ENCODE data around the gene DNER. TPM values are rescaled to one million over a fixed set of nuclear protein-coding genes. Genes with fewer than 3 reads are reported as not detected.

DNER gene
- total RNA-seq, 2 experiments from 2014 or later: not detected

DNA sequence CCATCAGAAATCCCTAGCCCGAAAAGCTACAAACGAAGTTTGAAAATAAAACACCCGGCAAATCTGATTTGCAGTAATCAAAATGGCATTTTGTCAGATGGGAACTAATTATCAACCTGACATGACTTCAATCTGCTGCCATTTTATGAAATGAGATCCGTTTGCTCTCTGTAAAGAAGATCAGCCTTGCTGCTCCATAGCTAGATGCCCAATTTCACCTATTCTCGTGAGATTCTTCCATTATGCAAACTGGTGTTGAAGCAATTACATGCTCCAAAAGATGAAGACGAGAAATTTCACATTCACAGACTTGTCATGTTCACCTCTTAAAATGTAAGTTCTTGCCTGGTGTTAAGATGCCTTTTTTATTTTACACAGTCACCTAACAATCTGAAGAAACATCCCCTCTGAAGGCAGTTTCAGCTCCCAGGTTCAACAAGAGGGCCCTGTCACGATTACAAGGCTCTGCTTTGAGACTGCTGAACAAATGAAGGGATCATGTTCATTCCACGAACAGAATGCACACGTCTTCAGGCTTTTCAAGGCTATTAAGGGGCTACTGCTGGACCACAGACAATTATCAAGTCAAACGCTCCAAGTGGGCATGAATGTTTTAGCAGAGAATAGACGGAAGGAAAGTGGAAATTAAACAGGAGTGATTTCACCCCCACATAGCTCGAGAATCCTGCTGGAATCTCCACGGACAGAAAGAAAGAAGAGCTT, 270.6 kb downstream of the DNER start:
- Mint-ChIP-seq H3K27ac (no peak overlapping the region), H3K4me3 (no peak overlapping the region), H3K36me3 (ENCODE audit: low read depth) (no peaks in the 10 kb centered on the region), H3K27me3 (peaks cover 2% of the 10 kb centered on the region), H3K4me1 (ENCODE audit: low read depth) (no peaks in the 10 kb centered on the region), H3K9me3 (no peaks in the 10 kb centered on the region)
- intact Hi-C loops (cut with micrococcal nuclease): no loop called here
- DNase-seq (no peak), ATAC-seq (no peak)
- ChIA-PET POLR2A (no interaction called here), CTCF (no interaction called here)
- TF ChIP-seq, protein P1, sequence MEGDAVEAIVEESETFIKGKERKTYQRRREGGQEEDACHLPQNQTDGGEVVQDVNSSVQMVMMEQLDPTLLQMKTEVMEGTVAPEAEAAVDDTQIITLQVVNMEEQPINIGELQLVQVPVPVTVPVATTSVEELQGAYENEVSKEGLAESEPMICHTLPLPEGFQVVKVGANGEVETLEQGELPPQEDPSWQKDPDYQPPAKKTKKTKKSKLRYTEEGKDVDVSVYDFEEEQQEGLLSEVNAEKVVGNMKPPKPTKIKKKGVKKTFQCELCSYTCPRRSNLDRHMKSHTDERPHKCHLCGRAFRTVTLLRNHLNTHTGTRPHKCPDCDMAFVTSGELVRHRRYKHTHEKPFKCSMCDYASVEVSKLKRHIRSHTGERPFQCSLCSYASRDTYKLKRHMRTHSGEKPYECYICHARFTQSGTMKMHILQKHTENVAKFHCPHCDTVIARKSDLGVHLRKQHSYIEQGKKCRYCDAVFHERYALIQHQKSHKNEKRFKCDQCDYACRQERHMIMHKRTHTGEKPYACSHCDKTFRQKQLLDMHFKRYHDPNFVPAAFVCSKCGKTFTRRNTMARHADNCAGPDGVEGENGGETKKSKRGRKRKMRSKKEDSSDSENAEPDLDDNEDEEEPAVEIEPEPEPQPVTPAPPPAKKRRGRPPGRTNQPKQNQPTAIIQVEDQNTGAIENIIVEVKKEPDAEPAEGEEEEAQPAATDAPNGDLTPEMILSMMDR (IDR thresholded peaks at IDR 0.05): no peak

- Mint-ChIP-seq H3K27me3 (peaks cover 2% of the 10 kb centered on the region), H3K36me3 (ENCODE audit: low read depth) (no peaks in the 10 kb centered on the region), H3K4me1 (ENCODE audit: low read depth) (no peaks in the 10 kb centered on the region), H3K9me3 (no peaks in the 10 kb centered on the region), H3K4me3 (no peak overlapping the region), H3K27ac (no peak overlapping the region)
- POLR2A ChIA-PET: no interaction called here
- DNase-seq (no peak), ATAC-seq (no peak)
- intact Hi-C loops (cut with micrococcal nuclease): no loop called here
- CTCF ChIA-PET: no interaction called here
- TF ChIP-seq, protein P1 (IDR thresholded peaks at IDR 0.05): no peak
Measured at GRCh38 chr2:229443141-229443540, 271.2 kb downstream of the DNER start.

GRCh38 chr2:229438430-229439159, 275.8 kb downstream of the DNER start:
- no peak for DNase-seq
- CTCF ChIA-PET: no interaction called here
- POLR2A ChIA-PET: no interaction called here
- no peaks in the 10 kb centered on the region for H3K9me3 Mint-ChIP-seq
- H3K4me1 Mint-ChIP-seq (ENCODE audit: low read depth): no peaks in the 10 kb centered on the region
- no peaks in the 10 kb centered on the region for H3K36me3 Mint-ChIP-seq (ENCODE audit: low read depth)
- TF ChIP-seq, protein P1 (IDR thresholded peaks at IDR 0.05): no peak
- H3K27me3 Mint-ChIP-seq: peaks cover 4% of the 10 kb centered on the region
- intact Hi-C loops (cut with micrococcal nuclease): no loop called here
- H3K27ac Mint-ChIP-seq: no peak overlapping the region
- H3K4me3 Mint-ChIP-seq: no peak overlapping the region
- ATAC-seq: no peak

GRCh38 chr2:229437467-229437866, 276.9 kb downstream of the DNER start:
- no peaks in the 10 kb centered on the region for H3K36me3 Mint-ChIP-seq (ENCODE audit: low read depth)
- ChIA-PET CTCF (no interaction called here), POLR2A (no interaction called here)
- H3K4me1 Mint-ChIP-seq (ENCODE audit: low read depth): no peaks in the 10 kb centered on the region
- no peak overlapping the region for H3K27ac Mint-ChIP-seq
- H3K9me3 Mint-ChIP-seq: no peaks in the 10 kb centered on the region
- peaks cover 4% of the 10 kb centered on the region for H3K27me3 Mint-ChIP-seq
- TF ChIP-seq, protein P1 (IDR thresholded peaks at IDR 0.05): no peak
- H3K4me3 Mint-ChIP-seq: no peak overlapping the region
- ATAC-seq: no peak
- no peak for DNase-seq
- intact Hi-C loops (cut with micrococcal nuclease): no loop called here

GRCh38 chr2:229434187-229434586, 280.2 kb downstream of the DNER start:
- Mint-ChIP-seq H3K27me3 (peaks cover 3% of the 10 kb centered on the region), H3K27ac (no peak overlapping the region), H3K4me1 (ENCODE audit: low read depth) (no peaks in the 10 kb centered on the region), H3K4me3 (no peak overlapping the region), H3K36me3 (ENCODE audit: low read depth) (no peaks in the 10 kb centered on the region), H3K9me3 (no peaks in the 10 kb centered on the region)
- ATAC-seq: no peak
- TF ChIP-seq, protein P1 (IDR thresholded peaks at IDR 0.05): no peak
- no peak for DNase-seq
- ChIA-PET POLR2A (interaction anchor here (0.6 kb wide), 1 partner anchor 19 kb away, joined by 3 read pairs; no protein-coding TSS in a partner anchor), CTCF (no interaction called here)
- intact Hi-C loops (cut with micrococcal nuclease): no loop called here

Data from activated CD8-positive, alpha-beta T cell treated with anti-CD3 and anti-CD28 coated beads for 36 hours (primary cell).